ENCODE results near the gene CYP46A1.
"Not testable (repeated sequence)": the region's sequence is repeated elsewhere in the genome, so short reads cannot be mapped to it uniquely, and the experiment has no call there.

The CYP46A1 gene

DNA sequence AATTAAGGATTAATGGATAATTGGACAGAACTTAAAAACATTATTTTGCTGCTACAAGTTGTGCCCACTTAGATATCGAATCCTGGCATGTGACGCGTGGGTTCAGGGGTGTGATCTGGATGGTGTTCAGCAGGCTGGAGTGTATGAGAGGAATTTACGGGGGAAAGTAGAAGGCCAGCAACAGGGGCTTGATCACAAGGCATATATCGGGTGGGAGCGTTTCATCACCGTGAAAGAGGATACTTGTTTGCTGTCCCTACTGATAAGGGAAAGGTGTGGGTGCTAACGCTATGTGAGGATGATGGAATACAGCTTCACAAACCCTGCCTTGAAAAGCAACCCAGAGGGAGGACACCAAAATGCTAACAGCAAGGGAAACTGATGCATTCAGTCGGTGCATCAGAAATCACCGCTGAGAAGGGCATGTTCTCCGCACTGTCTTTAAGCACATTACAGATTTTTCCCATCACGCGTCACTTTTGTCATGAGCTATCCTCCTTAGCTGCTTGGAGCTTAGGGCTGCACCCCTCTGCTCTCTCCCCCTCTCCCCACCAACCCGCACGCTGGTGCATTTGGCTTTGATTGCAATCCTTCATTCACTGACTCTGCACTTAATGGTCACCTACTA lies 25.8 kb upstream of the CYP46A1 start:
- no peak for DNase-seq

DNA sequence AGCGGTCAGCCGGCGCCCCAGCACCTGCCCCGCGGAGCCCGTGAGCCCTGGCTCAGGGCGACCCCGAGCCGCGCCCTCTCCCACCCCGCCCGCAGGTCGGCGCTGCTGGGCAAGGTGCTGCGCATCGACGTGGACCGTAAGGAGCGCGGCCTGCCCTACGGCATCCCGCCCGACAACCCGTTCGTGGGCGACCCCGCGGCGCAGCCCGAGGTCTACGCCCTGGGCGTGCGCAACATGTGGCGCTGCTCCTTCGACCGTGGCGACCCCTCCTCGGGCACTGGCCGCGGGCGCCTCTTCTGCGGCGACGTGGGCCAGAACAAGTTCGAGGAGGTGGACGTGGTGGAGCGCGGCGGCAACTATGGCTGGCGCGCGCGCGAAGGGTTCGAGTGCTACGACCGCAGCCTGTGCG lies 24.8 kb upstream of the CYP46A1 start:
- no peak for DNase-seq

DNA sequence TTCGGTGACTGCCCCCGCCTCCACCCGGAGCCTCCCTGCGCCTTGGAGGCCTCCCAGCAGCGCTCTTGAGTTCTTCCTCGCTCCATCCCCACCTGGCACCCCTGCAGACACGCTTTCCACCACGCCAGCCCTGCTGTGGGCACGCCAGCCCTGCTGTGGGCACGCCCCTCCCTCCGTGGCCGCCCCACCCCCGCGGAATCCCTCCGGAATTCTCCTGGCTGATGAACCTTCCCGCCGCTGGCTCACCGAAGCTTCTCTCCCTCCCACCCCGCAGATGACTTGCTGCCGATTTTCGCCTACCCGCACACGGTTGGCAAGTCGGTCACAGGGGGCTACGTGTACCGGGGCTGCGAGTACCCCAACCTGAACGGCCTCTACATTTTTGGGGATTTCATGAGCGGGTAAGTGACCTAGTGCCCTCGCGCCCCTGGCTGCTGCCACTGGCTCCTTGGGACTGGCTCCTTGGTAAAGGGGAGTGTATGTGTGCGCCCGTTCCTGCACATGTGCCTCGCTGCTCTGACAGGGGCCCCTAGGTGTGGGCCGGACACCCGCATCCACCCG lies 24.0 kb upstream of the CYP46A1 start:
- DNase-seq = no peak

DNA sequence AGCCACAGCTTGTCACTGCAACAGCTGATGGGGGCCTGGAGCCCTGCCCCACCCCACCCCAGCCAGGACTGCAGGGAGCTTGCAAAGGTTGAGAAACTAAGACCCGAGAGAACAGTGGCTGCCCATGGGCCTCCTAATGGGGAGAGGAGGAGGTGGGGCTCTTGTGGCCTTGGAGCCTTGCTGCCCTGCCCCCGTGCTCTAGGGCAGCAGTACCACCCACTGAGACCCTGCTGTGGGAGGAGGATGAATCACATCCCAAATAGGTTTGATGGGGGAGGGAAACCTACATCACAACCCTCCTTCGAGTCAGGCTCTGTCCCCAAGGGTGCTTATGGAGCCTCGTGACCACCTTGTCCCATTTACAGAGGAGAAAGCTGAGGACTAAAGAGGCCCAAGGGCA lies 23.3 kb upstream of the CYP46A1 start:
- DNase-seq = no peak

DNA sequence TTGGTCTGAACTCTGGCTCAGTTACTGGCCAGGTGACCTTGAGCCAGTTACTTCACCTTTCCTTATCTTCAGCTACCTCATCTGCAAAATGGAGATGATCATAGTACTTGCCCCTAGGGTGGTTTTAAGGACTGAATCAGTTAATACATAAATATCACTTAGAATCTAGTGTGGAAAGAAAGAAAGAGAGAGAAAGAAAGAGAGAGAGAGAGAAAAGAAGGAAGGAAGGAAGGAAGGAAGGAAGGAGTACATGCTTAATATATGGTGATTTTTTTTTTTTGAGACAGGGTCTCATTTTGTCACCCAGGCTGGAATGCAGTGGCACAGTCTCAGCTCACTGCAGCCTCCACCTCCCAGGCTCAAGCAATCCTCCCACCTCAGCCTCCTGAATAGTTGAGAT lies 22.9 kb upstream of the CYP46A1 start:
- not testable (repeated sequence) for DNase-seq

DNA sequence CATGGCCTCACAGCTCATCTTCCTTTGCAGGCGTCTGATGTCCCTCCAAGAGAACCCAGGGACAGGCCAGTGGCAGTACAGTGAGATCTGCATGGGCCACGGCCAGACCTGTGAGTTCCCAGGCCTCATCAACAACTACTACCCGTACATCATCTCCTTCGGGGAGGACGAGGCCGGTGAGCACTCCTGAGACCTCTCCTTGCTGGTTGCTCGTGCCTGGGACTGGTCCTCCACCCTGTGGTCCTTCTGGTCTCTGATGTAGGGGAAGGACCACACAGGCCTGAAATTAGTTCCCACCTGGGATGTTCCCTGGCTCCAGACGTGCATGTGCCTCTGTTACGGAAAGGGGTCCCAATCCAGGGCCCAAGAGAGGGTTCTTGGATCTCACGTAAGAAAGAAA lies 21.3 kb upstream of the CYP46A1 start:
- no peak for DNase-seq

DNA sequence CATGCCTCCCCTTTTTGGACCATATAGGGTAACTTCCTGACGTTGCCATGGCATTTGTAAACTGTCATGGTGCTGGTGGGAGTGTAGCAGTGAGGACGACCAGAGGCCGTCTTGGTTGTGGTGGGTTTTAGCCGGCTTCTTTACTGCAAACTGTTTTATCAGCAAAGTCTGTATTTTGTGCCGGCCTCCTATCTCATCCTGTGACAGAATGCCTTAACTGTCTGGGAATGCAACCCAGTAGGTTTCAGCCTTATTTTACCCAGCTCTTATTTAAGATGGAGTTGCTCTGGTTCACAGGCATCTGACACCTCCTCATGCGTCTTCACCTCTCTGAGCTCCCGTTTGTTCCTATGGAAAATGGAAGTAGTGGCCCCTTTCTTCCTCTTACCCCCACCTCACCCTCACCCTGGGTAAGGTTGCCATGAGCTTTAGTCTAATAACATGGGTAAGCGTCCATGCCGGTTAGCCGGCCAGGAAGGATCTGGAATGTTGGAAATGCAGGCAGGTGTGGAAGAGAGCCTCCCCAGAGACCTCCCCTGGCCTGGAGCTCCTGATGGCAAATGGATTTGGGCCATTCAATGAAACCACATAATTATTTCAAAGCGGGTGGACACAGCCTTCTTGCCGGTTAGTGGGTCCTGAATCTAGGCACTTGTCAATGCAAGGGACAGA lies 20.6 kb upstream of the CYP46A1 start:
- DNase-seq = no peak

DNA sequence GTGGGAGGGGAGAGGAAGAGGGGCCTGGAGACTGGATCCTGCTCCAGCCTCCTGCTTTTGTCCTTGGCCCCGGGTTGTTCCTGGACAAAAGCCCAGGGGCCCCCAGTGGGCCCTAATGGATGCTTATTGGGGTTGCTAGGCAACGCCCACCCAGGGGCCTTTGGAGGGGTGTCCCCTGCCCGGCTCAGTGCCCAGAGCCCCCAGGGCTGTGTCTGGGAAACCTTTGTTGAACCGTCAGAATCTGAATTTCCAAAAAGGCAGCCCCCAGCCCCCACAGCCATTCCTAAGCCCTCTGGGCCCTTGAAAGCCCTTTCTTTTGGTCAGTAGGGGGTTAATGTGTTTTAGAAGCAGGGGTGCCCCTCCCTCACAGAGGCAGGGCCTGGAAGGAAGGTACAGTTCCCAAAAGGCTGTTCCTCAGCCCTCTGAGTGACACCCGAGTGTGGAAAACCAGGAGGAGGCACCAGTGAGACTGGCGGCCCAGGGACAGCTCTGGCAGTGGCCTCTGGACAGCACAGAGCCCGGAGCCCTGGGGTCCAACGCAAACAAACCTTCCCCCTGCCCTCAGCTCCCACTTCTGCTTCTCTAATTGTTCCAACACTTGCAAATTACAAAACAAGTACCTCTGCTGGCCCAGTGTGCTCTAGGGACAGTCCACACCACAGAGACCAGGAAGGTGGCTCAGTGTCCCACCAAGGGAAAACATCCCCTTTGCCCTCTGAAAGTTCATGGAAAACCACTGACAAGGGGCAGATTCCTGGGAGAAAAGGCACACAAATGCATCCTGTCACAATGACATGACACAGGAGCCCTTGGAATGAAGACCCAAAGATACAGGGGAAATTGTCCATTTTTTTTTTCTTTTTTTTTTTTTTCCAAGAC lies 19.8 kb upstream of the CYP46A1 start:
- peak in 2 of 3 experiments; percentile 27 to 53 for DNase-seq

DNA sequence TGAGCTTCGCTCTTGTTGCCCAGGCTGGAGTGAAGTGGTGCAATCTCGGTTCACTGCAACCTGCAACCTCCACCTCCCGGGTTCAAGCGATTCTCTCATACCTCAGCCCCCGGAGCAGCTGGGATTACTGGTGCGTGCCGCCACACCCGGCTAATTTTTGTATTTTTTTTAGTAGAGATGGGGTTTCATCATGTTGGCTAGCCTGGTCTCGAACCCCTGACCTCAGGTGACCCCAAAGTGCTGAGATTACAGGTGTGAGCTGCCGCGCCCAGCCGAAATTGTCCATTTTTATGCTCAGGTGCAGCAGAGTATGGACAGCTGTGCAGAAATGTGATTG lies 19.2 kb upstream of the CYP46A1 start:
- no peak for DNase-seq

DNA sequence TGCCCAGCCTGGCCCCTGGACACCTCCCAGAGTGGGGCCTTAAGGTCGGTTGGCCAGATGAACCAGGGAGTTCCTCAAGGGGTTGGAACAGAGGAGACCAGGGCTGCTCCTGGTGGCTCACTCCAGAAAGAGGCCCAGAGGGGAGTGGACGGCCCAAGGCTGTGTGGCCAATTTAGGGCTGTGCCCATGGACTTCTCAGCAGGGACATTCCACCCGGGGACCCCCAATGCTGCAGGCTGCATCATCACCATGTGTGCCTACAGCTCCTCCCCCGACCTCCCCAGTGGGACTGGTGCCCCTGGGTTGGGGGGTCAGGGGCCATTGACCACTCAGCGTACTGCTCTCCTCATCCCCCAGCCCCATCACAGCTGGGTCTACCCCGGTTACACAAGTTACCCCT lies 17.6 kb upstream of the CYP46A1 start:
- no peak for DNase-seq

DNA sequence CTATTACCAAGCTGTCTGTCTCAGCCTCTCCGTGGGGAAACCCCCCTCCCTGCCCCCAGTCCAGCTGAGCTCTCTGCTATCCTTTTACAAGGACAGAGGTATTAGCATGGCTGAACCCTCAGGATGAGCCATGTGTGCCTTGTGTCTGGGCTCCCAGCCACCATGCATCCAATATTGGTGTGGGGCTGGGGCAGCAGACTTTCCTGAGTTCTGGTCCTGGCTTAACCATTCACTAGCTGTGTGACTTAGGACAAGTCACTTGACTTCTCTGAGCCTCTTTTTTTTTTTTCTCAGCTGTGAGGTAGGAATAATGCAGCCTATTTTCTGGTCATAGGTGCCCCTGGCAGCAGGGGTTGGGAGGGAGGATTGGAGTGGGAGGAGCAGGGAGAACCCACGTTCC lies 17.1 kb upstream of the CYP46A1 start:
- DNase-seq = no peak

DNA sequence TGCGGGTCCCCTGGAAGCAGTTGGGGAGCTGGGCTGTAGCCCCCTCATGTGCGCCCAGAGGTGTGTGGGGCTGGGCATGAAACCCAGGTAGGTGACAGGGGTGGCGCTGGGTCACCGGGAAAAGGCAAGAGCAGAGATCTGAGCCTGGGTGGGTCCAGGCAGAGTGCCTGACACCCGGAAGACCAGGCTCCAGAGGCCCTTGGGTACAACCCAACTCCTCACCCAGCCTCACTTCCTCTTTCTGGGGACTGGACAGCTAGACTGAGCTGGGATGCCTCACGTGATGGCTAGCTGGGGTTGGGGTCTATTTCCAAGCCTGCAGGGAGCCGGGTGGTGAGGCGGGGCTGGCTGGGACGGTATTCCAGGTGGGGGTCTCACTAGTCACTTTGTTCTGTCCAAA lies 16.3 kb upstream of the CYP46A1 start:
- no peak for DNase-seq

DNA sequence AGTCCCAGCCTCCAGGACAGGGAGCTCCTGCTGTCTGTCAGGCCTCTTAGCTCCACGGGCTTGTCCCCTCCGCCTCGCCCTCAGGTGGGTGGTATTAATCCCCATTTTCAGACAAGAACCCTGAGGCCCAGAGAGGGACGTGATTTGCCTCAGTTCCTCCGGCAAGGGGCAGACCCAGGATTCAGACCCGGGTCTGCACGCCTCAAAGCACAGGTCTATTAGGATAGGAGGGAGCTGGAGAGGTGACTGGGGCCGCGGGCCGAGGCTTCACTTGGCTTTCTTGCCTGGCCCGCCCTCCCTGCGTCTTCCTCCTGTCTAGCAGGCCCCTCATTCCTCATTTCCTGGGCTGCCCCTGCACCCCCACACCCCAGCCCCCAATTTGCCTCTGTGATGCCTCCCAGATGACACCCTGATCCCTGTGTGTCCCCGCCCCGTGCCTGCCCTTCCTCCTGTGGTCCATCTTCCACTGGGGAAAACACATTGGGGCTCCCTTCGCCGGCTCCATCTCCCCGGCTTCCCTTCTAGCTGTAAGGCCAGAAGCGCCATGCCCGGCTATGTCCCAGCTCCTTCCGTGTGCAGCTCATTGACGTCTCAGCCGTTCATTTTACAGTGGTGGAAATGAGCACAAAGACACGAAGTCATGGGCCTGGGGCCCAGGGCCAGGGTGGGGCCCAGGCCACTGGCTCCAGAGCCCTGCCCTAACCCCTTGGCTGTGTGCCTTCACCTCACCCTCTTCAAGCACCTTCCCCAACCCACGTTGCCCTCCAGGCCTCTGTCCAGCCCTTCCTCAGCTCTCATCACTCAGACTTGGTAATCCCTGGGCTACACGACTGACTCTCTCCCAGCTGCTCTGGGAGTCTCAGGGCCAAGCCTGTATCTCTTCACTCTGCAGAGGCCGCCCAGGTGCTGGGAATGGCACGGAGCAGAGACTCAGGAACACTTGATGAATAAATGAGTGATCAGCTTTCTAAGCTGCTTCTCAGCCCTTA lies 15.5 kb upstream of the CYP46A1 start:
- DNase-seq = no peak

DNA sequence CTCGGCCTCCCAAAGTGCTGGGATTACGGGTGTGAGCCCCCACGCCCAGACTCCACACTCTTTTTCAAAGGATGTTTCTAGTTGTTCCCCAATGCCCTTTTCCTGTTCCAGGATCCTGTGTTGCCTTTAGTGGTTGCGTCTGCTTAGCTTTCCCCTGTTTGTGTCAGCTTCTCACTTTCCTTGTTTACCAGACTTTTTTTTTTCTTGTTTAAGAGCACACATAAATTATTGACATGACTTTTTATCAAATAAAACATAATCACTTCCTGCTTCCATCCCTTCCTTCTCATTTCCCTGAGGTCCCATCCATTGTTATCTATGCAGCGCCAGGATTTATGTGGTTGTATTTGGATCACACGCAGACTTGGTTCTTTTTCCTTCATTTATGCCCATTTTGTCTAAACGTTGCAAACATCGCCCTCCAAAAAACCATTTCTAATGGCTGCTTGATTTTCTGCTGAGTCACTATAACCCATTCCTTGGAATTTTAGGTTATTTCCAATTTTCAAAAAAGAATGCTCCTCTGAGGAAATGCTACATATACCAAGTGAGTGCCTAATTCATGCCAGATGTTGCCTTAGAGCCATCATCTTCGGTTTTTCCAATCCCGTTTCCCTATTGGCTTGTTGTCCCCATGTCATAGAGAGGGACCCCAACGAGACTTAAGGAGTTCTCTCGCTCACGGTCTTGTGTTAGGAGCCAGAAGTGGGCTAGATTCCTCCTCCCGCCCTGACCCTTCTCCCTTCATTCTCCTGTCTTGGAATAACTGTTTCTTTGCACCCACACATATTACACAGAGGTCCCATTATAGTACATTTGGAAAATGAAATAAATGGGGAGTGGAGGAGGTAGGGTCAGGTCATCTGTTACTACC lies 13.5 kb upstream of the CYP46A1 start:
- no peak for DNase-seq

DNA sequence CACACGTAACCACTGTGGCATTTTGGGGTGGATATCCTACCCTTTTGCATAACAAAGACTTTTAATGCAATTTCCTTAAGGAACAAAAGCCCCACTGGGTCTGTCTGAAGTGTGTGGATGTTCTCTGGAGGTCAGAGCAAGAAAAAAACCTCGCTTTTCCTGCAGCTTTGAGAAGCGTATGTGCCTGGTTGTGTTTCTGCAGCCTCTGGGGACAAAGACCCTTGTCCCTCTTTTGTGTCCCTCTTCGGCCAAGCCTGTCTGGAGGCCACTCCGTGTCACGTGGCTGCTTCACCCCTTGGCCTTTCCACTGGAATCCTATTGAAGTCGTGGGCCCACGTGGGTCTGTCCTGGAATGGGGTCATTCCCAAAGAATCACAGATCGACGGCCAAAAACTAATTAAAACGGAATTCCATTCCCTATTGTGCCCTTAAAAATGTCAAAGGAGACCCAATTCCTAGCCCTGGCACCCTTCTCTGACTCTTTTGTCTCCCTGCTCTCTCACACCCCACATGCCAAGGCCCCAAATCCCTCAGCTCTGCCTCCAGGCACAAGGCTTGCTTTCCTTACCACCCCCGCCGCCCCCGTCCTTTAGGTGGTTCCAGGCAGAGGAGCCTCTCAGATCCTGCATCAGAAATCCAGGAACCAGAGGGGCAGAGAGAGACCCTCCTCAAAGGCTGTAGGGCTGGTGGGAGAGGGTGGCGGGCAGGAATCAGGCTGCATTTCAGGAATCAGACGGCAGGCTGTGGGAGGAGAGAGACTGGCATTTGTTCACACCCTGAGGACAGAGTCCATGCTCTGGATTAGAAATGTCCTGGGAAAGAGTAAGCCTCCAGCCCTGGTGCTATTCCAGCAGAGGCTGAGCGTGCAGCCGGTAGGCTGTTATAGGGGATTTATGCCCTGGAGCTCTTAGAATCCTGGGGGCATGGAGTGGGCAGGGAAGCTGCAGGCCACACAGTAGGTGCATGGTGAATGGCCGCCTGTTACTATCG lies 12.6 kb upstream of the CYP46A1 start:
- no peak for DNase-seq

DNA sequence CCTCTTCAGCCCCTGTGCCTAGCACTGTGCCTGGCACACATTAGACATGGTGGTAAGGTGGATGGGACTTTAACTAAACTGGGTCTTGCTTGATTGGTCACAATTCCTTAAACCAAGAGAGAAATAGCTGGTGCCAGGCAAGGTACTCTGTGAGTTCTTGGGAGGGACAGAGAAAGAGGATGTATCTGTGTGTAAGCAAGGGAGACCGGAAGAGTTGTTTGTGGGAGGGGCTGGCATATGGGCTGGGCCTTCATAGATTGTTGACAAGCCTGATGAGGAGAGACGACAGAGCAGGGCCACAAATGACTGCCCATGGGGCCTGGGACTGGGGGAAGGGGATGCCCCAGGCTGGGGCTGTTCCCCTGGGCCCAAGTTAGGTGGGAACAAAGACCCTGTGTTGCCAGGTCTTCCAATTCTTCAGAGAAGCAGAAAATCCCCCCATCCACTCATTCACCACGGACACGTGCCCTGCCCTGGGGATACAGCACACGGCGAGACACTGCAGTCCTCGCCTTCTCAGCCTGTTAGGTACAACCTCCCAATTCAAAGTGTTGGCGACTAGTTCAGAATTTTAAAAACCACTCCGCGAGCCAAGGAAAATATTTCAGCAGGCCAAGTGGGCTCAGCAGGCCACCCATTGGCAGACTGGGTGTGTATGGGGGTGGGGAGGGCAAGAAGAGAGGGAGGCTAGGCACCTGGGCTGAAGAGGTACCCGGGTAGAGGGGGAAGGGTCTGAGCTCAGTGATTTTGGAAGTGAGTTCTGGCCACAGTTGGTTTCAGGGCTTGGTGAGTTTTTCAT lies 11.4 kb upstream of the CYP46A1 start:
- DNase-seq = no peak

DNA sequence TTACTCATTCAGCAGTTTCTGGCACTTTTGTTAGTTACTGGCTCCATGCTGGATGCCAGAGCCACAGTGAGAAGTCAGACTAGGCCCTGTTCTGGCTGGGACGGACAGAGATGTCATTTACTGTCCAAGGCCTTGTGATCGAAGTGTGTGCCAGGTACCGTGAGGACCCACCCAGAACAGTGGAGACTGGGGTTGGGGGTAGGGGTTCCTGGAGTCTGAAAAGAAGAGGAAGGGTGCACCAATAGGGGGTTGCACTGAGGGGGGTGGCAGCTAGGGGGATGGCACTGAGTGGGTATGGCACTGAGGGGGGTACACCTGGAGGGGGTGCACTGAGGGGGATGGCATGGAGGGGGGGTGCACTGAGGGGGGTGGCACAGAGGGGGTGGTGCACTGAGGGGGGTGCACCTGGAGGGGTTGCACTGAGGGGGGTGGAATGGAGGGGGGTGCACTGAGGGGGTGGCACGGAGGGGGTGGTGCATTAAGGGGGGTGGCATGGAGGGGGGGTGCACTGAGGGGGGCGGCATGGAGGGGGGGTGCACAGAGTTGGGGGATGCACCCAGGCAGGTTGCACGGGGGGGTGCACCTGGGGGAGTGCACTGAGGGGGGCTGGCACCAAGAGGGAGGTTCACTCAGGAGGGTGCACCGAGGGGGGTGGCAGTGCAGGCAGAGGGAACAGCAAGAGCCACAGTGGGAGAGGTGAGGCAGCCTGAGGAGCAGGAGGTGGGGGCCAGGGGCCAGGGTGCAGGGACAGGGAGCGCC lies 10.6 kb upstream of the CYP46A1 start:
- DNase-seq = no peak

DNA sequence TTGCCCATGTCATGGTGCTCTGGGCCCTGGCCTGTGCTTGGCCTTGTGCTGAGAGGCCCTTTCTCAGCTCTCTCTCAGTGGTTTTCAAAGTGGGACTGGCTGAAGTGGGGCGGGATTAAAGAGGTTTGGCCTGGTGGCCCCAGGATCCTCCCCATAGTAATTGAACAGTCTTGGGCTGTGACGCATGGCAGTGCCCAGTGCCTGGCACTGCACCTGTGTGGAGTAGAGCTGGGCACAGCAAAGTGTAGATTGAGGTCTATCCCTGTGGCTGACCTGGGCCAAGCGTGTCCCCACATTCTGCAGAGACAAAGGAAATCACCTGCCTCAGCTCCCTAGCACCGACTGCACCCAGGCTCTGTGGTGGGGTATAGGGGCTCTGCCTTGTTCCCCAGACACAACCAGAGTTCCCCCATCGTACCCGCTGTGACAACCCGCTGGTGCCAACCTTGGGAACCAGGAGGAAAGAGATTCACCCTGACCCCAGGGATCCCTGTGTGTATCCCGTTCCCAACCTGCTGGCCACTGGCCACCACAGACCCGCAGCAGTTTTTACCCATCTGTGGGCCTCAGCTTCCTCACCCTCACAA lies 9.9 kb upstream of the CYP46A1 start:
- DNase-seq = no peak
